Uterus (tissue), 4 donors: ENCODE data around the gene KLHDC7A. TPM values are rescaled to one million over a fixed set of nuclear protein-coding genes. Genes with fewer than 3 reads are reported as not detected.

Experiments
- DNase-seq, 2 donors: peaks; one replicate each; pipeline ENCODE4 v3.0.0-alpha.2; 2019 to 2020
- H3K27ac ChIP-seq, 2 donors: fragments of 200-600 bp; sonication (generic); 1 replicate in 1 of 2; 2 replicates in 1 of 2; pipeline ENCODE4 v1.5.1; 2016 to 2018
- H3K27me3 ChIP-seq, 2 donors: fragments of 200-600 bp; sonication (generic); one replicate each; pipeline ENCODE4 v1.5.1; 2018 to 2019; ENCODE audit warnings: control low read depth in 1 of 2
- H3K36me3 ChIP-seq, 2 donors: fragments of 200-600 bp; sonication (generic); one replicate each; pipeline ENCODE4 v1.5.1; 2019; ENCODE audit warnings: control low read depth in 1 of 2
- H3K4me1 ChIP-seq, 2 donors: fragments of 200-600 bp; sonication (generic); one replicate each; pipeline ENCODE4 v1.5.1; 2018 to 2019; ENCODE audit warnings: control low read depth in 1 of 2
- H3K4me3 ChIP-seq, 2 donors: fragments of 200-600 bp; sonication (generic); 1 replicate in 1 of 2; 2 replicates in 1 of 2; pipeline ENCODE4 v1.5.1; 2018 to 2019; ENCODE audit warnings: mild to moderate bottlenecking in 1 of 2
- H3K9me3 ChIP-seq, 2 donors: fragments of 200-600 bp; sonication (generic); one replicate each; pipeline ENCODE4 v1.5.1; 2019; ENCODE audit warnings: control low read depth in 1 of 2
- CTCF ChIP-seq, 4 experiments: fragments of 200-600 bp in 2 of 4; fragments of 450-650 bp in 2 of 4; sonication (generic) in 2 of 4; IDR thresholded peaks; one replicate each; pipeline ENCODE4 v1.5.1; 2016 to 2019; ENCODE audit warnings: antibody characterized with exemption in 4 of 4, mild to moderate bottlenecking in 2 of 4, moderate library complexity in 1 of 4
- POLR2A ChIP-seq, 2 donors: fragments of 450-650 bp; IDR thresholded peaks; one replicate each; pipeline ENCODE4 v1.6.1; 2016; ENCODE audit warnings: antibody characterized with exemption in 2 of 2, mild to moderate bottlenecking in 1 of 2, moderate library complexity in 1 of 2
- intact Hi-C: fragments of 100-400 bp; cut with DNase I; formaldehyde crosslinking; loops from one replicate; pipeline ENCODE4 v1.15.1; 2023; ENCODE audit warnings: low total_unique reads
- total RNA-seq, 4 donors: library from RNA; depleted of rRNA in 3 of 4; stranded (reverse); fragments of >200 nt in 3 of 4; gene quantifications; one replicate each; pipeline versions ENCODE4 v1.1.0 to v1.2.4, GENCODE V29; 2014 to 2023
- donor health status: DM: yes; HTN: yes; CAD: no.

KLHDC7A gene
- total RNA-seq, 4 donors from 2014 or later, result under 0.01 to 1.4 TPM; not detected in 2

GRCh38 chr1:18485227-18485626, 4.5 kb downstream of the KLHDC7A start:
- no peaks in the 10 kb centered on the region for H3K27me3 ChIP-seq
- no peak for TF ChIP-seq CTCF (IDR thresholded peaks at IDR 0.05)
- no peak for TF ChIP-seq POLR2A (IDR thresholded peaks at IDR 0.05)
- H3K9me3 ChIP-seq, result no peaks in the 10 kb centered on the region
- no peak overlapping the region for H3K4me3 ChIP-seq
- no peak overlapping the region for H3K27ac ChIP-seq
- no peak for DNase-seq
- intact Hi-C loops, result no loop called here
- H3K4me1 ChIP-seq, result no peaks in the 10 kb centered on the region
- no peaks in the 10 kb centered on the region for H3K36me3 ChIP-seq

- H3K4me3 ChIP-seq, result no peak overlapping the region
- H3K9me3 ChIP-seq, result no peaks in the 10 kb centered on the region
- no peaks in the 10 kb centered on the region for H3K4me1 ChIP-seq
- no peaks in the 10 kb centered on the region for H3K36me3 ChIP-seq
- TF ChIP-seq POLR2A (IDR thresholded peaks at IDR 0.05), result no peak
- TF ChIP-seq CTCF (IDR thresholded peaks at IDR 0.05), result no peak
- DNase-seq, result no peak
- intact Hi-C loops, result no loop called here
- H3K27me3 ChIP-seq, result no peaks in the 10 kb centered on the region
- H3K27ac ChIP-seq, result no peak overlapping the region
These were observed 5.5 kb downstream of the KLHDC7A start for GRCh38 chr1:18486195-18486594.

- no peaks in the 10 kb centered on the region for H3K36me3 ChIP-seq
- H3K4me3 ChIP-seq, result no peak overlapping the region
- no peak for DNase-seq
- no peaks in the 10 kb centered on the region for H3K4me1 ChIP-seq
- H3K27me3 ChIP-seq, result no peaks in the 10 kb centered on the region
- H3K9me3 ChIP-seq, result no peaks in the 10 kb centered on the region
- intact Hi-C loops, result no loop called here
- H3K27ac ChIP-seq, result no peak overlapping the region
- TF ChIP-seq POLR2A (IDR thresholded peaks at IDR 0.05), result no peak
- no peak for TF ChIP-seq CTCF (IDR thresholded peaks at IDR 0.05)
These were observed 8.8 kb downstream of the KLHDC7A start for GRCh38 chr1:18489417-18490143.

- DNase-seq, result no peak
- H3K27me3 ChIP-seq, result no peaks in the 10 kb centered on the region
- no peak overlapping the region for H3K4me3 ChIP-seq
- intact Hi-C loops, result no loop called here
- TF ChIP-seq CTCF (IDR thresholded peaks at IDR 0.05) (no peak), POLR2A (IDR thresholded peaks at IDR 0.05) (no peak)
- H3K9me3 ChIP-seq, result no peaks in the 10 kb centered on the region
- H3K27ac ChIP-seq, result no peak overlapping the region
- H3K36me3 ChIP-seq, result no peaks in the 10 kb centered on the region
- no peaks in the 10 kb centered on the region for H3K4me1 ChIP-seq
These were observed 10.4 kb downstream of the KLHDC7A start for GRCh38 chr1:18491168-18491567.

- Histone ChIP-seq H3K27me3 (no peaks in the 10 kb centered on the region), H3K9me3 (no peaks in the 10 kb centered on the region), H3K27ac (no peak overlapping the region), H3K4me3 (no peak overlapping the region), H3K4me1 (no peaks in the 10 kb centered on the region), H3K36me3 (no peaks in the 10 kb centered on the region)
- TF ChIP-seq CTCF (IDR thresholded peaks at IDR 0.05) (no peak), POLR2A (IDR thresholded peaks at IDR 0.05) (no peak)
- no peak for DNase-seq
- intact Hi-C loops, result no loop called here
These were observed 13.6 kb downstream of the KLHDC7A start for GRCh38 chr1:18494304-18494703.
